GM23338 (cell line): ENCODE data around the gene FAM162A.

Source experiments
- CREB1 ChIP-seq: fragments of 250-450 bp; sonication (Bioruptor Pico); IDR thresholded peaks from 2 replicates; pipeline ENCODE4 v1.5.0; 2020; ENCODE audit warnings: low read depth, mild to moderate bottlenecking, moderate library complexity
- EZH2 ChIP-seq: fragments of 200-600 bp; sonication (generic); IDR thresholded peaks from one replicate; pipeline ENCODE4 v1.8.0; 2017; ENCODE audit warnings: antibody characterized with exemption, mild to moderate bottlenecking, low read depth; ENCODE audit not compliant: unreplicated experiment
- EZH2phosphoT487 ChIP-seq: fragments of 200-600 bp; sonication (generic); IDR thresholded peaks from one replicate; pipeline ENCODE4 v1.8.1; 2018; ENCODE audit warnings: antibody characterized with exemption; ENCODE audit not compliant: unreplicated experiment
- JUNB ChIP-seq: IDR thresholded peaks from one replicate; pipeline ENCODE4 v1.6.1; 2016; ENCODE audit warnings: antibody characterized with exemption; ENCODE audit not compliant: unreplicated experiment
- POLR2AphosphoS5 ChIP-seq: IDR thresholded peaks from 2 replicates; pipeline ENCODE4 v1.6.1; 2016; ENCODE audit warnings: antibody characterized with exemption, low read depth
- ZNF331 ChIP-seq: fragments of 250-450 bp; sonication (Bioruptor Pico); IDR thresholded peaks from 2 replicates; pipeline ENCODE4 v1.5.0; 2020; ENCODE audit warnings: low read depth, mild to moderate bottlenecking, moderate library complexity
- TF ChIP-seq, protein P1 (sequence below), 2 experiments: fragments of 200-600 bp in 1 of 2; sonication (generic) in 1 of 2; conservative IDR thresholded peaks; 2 replicates each; pipeline versions ENCODE4 v1.5.1 to v1.6.1; 2016 to 2017; ENCODE audit warnings: antibody characterized with exemption in 2 of 2, low read depth in 2 of 2, mild to moderate bottlenecking in 2 of 2, moderate library complexity in 1 of 2
- TF ChIP-seq, protein P2 (sequence below): IDR thresholded peaks from one replicate; pipeline ENCODE4 v1.6.1; 2018; ENCODE audit warnings: antibody characterized with exemption; ENCODE audit not compliant: unreplicated experiment
- TF ChIP-seq, protein P3 (sequence below): fragments of 250-450 bp; sonication (Bioruptor Pico); IDR thresholded peaks from 2 replicates; pipeline ENCODE4 v1.5.0; 2020; ENCODE audit warnings: mild to moderate bottlenecking, moderate library complexity
- TF ChIP-seq, protein P4 (sequence below): IDR thresholded peaks from 2 replicates; pipeline ENCODE4 v1.6.1; 2016; ENCODE audit warnings: antibody characterized with exemption

DNA sequence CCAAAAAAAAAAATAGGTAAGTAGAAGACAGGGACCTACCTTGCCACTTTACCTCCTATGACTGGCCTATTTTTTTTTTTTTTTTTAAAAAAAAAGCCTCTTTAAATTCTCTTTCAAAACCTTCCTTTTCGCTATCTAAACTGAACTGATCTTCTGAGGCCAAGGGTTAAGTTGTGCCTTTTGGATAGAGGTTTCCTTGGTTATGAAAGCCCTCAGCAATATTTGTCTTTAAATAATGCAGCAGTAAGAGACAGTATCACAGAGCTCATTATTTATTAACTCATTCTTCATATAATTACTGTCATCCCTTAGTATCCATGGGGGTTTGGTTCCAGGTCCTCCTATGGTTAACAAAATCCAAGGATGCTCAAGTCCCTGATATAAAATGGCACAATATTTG is 9.9 kb upstream of the FAM162A start:
- TF ChIP-seq EZH2 (no peak), EZH2phosphoT487 (no peak), POLR2AphosphoS5 (no peak), JUNB (no peak), CREB1 (no peak), ZNF331 (CRISPR knock-in tag) (no peak)
- TF ChIP-seq, protein P1, sequence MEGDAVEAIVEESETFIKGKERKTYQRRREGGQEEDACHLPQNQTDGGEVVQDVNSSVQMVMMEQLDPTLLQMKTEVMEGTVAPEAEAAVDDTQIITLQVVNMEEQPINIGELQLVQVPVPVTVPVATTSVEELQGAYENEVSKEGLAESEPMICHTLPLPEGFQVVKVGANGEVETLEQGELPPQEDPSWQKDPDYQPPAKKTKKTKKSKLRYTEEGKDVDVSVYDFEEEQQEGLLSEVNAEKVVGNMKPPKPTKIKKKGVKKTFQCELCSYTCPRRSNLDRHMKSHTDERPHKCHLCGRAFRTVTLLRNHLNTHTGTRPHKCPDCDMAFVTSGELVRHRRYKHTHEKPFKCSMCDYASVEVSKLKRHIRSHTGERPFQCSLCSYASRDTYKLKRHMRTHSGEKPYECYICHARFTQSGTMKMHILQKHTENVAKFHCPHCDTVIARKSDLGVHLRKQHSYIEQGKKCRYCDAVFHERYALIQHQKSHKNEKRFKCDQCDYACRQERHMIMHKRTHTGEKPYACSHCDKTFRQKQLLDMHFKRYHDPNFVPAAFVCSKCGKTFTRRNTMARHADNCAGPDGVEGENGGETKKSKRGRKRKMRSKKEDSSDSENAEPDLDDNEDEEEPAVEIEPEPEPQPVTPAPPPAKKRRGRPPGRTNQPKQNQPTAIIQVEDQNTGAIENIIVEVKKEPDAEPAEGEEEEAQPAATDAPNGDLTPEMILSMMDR (conservative IDR thresholded peaks at IDR 0.05; ENCODE audit: low read depth in 2 of 2) = no peak
- TF ChIP-seq, protein P2, sequence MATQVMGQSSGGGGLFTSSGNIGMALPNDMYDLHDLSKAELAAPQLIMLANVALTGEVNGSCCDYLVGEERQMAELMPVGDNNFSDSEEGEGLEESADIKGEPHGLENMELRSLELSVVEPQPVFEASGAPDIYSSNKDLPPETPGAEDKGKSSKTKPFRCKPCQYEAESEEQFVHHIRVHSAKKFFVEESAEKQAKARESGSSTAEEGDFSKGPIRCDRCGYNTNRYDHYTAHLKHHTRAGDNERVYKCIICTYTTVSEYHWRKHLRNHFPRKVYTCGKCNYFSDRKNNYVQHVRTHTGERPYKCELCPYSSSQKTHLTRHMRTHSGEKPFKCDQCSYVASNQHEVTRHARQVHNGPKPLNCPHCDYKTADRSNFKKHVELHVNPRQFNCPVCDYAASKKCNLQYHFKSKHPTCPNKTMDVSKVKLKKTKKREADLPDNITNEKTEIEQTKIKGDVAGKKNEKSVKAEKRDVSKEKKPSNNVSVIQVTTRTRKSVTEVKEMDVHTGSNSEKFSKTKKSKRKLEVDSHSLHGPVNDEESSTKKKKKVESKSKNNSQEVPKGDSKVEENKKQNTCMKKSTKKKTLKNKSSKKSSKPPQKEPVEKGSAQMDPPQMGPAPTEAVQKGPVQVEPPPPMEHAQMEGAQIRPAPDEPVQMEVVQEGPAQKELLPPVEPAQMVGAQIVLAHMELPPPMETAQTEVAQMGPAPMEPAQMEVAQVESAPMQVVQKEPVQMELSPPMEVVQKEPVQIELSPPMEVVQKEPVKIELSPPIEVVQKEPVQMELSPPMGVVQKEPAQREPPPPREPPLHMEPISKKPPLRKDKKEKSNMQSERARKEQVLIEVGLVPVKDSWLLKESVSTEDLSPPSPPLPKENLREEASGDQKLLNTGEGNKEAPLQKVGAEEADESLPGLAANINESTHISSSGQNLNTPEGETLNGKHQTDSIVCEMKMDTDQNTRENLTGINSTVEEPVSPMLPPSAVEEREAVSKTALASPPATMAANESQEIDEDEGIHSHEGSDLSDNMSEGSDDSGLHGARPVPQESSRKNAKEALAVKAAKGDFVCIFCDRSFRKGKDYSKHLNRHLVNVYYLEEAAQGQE = no peak
- TF ChIP-seq, protein P3, sequence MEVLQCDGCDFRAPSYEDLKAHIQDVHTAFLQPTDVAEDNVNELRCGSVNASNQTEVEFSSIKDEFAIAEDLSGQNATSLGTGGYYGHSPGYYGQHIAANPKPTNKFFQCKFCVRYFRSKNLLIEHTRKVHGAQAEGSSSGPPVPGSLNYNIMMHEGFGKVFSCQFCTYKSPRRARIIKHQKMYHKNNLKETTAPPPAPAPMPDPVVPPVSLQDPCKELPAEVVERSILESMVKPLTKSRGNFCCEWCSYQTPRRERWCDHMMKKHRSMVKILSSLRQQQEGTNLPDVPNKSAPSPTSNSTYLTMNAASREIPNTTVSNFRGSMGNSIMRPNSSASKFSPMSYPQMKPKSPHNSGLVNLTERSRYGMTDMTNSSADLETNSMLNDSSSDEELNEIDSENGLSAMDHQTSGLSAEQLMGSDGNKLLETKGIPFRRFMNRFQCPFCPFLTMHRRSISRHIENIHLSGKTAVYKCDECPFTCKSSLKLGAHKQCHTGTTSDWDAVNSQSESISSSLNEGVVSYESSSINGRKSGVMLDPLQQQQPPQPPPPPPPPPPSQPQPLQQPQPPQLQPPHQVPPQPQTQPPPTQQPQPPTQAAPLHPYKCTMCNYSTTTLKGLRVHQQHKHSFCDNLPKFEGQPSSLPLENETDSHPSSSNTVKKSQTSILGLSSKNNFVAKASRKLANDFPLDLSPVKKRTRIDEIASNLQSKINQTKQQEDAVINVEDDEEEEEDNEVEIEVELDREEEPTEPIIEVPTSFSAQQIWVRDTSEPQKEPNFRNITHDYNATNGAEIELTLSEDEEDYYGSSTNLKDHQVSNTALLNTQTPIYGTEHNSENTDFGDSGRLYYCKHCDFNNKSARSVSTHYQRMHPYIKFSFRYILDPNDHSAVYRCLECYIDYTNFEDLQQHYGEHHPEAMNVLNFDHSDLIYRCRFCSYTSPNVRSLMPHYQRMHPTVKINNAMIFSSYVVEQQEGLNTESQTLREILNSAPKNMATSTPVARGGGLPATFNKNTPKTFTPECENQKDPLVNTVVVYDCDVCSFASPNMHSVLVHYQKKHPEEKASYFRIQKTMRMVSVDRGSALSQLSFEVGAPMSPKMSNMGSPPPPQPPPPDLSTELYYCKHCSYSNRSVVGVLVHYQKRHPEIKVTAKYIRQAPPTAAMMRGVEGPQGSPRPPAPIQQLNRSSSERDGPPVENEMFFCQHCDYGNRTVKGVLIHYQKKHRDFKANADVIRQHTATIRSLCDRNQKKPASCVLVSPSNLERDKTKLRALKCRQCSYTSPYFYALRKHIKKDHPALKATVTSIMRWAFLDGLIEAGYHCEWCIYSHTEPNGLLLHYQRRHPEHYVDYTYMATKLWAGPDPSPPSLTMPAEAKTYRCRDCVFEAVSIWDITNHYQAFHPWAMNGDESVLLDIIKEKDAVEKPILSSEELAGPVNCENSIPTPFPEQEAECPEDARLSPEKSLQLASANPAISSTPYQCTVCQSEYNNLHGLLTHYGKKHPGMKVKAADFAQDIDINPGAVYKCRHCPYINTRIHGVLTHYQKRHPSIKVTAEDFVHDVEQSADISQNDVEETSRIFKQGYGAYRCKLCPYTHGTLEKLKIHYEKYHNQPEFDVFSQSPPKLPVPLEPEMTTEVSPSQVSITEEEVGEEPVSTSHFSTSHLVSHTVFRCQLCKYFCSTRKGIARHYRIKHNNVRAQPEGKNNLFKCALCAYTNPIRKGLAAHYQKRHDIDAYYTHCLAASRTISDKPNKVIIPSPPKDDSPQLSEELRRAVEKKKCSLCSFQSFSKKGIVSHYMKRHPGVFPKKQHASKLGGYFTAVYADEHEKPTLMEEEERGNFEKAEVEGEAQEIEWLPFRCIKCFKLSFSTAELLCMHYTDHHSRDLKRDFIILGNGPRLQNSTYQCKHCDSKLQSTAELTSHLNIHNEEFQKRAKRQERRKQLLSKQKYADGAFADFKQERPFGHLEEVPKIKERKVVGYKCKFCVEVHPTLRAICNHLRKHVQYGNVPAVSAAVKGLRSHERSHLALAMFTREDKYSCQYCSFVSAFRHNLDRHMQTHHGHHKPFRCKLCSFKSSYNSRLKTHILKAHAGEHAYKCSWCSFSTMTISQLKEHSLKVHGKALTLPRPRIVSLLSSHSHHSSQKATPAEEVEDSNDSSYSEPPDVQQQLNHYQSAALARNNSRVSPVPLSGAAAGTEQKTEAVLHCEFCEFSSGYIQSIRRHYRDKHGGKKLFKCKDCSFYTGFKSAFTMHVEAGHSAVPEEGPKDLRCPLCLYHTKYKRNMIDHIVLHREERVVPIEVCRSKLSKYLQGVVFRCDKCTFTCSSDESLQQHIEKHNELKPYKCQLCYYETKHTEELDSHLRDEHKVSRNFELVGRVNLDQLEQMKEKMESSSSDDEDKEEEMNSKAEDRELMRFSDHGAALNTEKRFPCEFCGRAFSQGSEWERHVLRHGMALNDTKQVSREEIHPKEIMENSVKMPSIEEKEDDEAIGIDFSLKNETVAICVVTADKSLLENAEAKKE (CRISPR knock-in tag) = no peak
- TF ChIP-seq, protein P4, sequence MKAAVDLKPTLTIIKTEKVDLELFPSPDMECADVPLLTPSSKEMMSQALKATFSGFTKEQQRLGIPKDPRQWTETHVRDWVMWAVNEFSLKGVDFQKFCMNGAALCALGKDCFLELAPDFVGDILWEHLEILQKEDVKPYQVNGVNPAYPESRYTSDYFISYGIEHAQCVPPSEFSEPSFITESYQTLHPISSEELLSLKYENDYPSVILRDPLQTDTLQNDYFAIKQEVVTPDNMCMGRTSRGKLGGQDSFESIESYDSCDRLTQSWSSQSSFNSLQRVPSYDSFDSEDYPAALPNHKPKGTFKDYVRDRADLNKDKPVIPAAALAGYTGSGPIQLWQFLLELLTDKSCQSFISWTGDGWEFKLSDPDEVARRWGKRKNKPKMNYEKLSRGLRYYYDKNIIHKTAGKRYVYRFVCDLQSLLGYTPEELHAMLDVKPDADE = no peak
